Activated CD4-positive, alpha-beta T cell treated with anti-CD3 and anti-CD28 coated beads for 48 hours (primary cell): Measurements from ENCODE around the gene RPA3.
"Not testable (repeated sequence)": the region's sequence is repeated elsewhere in the genome, so short reads cannot be mapped to it uniquely, and the experiment has no call there.

Source experiments
- DNase-seq: peaks from one replicate; pipeline ENCODE4 v3.0.0-alpha.2; 2020

RPA3 gene

DNA sequence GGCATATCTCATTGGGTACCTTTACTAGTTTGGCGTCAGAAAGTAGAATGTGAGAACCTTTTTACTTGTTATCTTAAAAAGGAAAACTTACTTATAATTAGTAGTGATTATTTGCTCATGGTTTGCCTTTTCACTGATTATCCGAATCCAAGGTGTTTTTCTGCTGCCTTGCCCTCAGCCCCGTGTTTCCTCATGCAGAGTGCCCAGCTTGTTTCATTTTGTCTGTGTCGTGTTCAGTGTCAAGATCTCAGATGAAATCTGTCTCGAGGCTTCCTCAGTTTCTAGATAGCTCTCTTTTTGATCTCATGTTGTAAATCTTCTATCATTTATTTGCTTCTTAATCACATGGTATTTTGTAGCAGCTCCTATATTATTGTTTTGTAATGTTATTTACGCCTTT is 30.1 kb downstream of the RPA3 start:
- DNase-seq = no peak

DNA sequence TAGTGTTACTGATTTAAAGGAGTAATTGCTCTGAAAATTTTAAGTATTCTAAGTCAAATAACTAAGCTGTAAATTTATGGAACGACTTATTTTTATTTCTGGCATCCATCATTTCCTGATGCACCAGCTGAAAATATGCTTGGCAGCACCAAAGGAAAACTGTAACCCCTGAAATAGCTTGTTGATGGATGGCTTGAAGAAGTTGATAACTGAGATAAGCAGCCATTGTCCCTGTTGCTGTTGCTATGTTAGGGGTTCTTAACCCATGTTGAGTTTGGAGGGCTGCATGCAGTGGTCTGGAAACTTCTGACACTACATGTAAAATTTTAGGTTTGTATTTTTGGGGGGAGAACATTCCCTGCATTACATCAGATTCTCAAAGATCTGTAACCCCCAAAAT is 30.6 kb downstream of the RPA3 start:
- no peak for DNase-seq

- DNase-seq = no peak
These were observed 31.4 kb downstream of the RPA3 start for GRCh38 chr7:7686811-7687508.

GRCh38 chr7:7682861-7683260 is 35.5 kb downstream of the RPA3 start:
- no peak for DNase-seq

DNA sequence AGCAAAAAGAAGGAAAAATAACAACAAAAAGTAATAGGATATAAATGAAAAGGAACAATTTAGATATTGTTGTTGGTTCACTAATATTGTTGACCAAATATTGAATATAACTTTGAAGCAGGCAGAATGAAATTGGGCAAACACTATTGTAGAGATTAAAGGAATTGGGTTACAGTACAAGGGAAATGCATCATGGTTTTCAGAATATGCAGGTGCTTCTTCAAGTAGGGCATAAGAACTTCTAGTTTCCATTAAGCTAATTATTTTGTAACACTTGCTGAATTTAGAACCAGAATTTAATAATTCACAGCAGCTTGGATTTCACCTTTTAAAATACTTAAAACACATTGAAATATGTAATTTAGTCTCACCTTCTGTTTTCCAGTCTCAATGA is 36.5 kb downstream of the RPA3 start:
- DNase-seq = no peak

DNA sequence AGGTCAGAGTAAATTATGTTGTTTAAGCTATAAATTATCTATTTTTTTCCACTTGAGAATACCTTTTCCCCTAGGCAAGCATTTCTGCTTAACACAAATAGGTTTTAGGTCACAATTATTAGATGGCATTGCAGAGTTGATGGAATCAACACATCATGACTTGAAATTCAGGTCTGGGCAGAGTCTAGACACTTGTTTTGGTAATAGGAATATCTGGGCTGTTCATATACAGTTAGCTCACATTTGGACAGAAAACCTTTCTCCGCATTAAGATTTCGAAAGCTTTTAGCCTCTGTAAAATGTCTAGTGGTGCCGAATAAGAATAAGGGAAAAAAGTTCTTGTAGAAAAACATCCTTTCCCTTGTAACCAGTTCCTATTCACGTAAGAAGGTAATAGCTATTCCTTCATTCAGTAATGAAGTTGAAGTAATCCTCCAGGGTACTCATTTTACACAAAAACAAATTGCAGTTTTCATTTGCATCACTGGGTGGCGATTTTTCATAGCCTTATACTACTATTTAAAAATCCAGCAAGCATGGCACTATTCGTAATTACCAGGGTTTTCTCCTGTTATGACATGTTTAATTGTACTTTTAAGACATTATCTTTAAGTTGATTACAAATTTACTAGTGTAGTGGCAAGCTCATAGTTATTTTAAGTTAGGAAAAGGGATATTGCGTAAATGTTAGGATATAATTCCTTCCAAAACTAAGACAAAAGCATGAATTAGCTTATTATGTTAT is 37.0 kb downstream of the RPA3 start:
- peak; percentile 36 for DNase-seq

DNA sequence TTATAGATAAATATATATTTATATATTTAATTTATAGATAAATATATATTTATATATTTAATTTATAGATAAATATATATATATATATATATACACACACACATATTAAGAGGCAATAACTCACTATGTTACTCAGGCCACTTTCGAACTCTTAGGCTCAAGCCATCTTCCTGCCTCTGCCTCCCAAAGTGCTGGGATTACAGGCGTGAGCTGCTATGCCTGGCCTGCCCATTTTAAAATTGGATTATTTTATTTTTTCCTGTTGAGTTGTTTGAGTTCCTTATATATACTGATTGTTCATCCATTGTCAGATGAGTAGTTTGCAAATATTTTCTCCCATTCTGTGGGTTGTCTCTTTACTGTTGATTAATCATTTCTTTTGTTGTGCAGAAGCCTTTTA is 38.8 kb downstream of the RPA3 start:
- DNase-seq = not testable (repeated sequence)

DNA sequence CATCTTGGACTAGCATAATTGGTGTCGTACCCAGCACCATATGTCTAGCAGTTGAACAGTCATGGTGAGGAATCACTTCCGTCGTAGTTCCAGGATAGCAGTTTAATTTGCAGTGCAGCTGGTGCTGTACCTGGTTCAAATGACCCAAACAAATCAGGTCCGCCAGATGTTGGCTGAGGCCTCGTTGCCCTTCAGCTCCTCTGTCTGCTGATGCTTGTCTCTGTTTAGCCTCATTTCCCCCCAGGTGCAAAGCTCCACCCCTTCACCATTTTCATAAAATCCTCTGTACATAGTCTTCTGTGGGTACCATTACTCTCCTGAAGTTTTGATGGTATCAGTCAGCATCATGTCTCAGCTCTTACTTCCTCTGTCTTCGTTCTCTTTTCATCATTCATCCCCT is 42.7 kb downstream of the RPA3 start:
- DNase-seq = no peak

- no peak for DNase-seq
These were observed 45.2 kb downstream of the RPA3 start for GRCh38 chr7:7673240-7673550.

GRCh38 chr7:7672545-7673239 is 45.7 kb downstream of the RPA3 start:
- peak; percentile 44 for DNase-seq

GRCh38 chr7:7671361-7671760 is 47.0 kb downstream of the RPA3 start:
- no peak for DNase-seq

- no peak for DNase-seq
These were observed 47.9 kb downstream of the RPA3 start for GRCh38 chr7:7670490-7670889.

GRCh38 chr7:7668706-7669105 is 49.7 kb downstream of the RPA3 start:
- no peak for DNase-seq

DNA sequence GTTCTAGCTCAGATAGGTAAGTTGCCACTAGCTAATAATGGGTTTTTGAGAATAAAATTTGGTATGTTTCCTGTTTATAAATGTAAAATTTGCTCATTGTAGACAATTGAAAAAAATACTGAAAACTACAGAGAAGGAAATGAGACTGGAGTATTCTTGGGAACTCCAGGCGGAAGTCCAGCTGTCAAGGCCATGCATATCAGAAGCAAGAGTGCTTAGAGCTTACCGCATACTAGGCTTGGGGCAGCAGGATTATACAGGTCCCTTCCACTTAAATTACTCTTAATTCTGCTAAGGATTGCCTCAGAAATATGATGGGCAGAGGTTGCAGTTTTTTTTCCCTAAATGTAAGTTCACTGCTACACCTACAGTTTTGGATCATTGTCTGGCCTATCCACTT is 51.2 kb downstream of the RPA3 start:
- DNase-seq = no peak

DNA sequence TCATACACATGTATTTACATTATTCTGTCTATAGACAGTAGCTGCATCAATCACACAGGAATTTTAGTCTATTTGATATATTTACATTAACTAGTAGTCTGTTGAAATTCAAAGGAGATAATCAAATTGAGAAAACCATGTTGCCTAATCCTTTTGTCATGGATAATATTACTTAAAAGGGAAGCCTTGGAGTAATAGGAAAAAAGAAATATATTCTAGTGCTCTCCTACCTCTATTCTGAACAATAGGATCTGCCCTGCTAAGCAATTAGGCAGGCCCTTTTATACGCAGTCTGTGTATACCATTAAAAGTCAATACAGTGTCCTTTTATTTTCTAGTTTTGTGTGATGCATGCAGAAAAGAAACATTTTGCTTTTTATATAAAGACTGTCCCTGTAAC is 53.4 kb downstream of the RPA3 start:
- no peak for DNase-seq

GRCh38 chr7:7664291-7664690 is 54.1 kb downstream of the RPA3 start:
- no peak for DNase-seq

DNA sequence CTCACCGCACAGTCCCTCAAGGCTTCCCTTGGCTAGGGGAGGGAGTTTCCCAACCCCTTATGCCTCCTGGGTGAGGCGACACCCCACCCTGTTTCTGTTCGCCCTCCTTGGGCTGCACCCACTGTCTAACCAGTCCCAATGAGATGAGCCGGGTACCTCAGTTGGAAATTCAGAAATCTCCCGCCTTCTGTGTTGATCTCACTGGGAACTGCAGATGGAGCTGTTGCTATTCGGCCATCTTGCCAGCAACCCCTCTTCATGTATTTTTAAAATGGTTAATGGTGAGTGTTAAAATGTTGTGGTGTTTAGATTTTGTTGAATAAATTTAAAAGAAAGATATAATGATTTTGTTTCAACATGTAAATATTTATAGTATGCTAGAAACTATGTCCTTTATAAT is 55.9 kb downstream of the RPA3 start:
- no peak for DNase-seq

DNA sequence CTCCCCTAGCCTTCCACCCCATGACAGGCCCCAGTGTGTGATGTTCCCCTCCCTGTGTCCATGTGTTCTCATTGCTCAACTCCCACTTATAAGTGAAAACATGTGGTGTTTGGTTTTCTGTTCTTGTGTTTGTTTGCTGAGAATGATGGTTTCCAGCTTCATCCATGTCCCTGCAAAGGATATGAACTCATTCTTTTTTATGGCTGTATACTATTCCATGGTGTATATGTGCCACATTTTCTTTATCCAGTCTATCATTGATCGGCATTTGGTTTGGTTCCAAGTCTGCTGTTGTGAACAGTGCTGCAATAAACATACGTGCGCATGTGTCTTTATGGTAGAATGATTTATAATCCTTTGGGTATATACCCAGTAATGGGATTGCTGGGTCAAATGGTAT is 61.9 kb downstream of the RPA3 start:
- DNase-seq = not testable (repeated sequence)

DNA sequence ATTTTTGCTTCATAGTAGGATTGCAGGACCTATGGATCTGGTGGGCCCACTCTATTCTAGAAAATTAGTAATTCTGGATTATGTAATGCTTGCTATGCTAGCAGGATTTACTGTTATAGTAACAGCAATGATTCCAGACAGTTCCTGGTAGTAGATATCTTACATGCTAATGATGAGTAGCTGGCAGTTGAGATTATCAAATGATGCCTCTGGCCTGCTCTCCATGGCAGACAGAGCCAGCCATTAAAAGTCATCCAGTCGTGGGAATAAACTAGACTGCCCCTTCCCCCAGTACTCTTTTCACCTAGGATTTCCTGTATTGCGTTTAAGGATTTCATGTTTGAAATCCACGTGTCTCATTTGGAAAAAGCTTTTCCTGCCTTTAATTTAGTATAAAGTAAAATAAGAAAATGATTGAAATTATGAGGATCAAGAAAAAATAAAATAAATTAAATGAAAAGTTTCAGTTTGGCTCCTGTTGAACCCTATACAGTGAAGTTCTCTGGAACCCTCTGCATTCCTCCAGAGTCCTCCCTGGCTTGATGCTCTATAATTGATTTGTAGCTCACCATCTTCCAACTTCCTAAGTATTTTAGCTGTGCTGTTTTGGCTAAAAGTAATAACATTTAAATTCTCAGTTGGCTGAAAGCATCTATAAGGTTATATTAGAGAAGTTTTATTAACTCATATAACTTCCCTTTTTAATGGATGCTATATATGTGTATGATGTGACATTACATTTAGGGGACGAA is 63.3 kb downstream of the RPA3 start:
- DNase-seq = no peak

DNA sequence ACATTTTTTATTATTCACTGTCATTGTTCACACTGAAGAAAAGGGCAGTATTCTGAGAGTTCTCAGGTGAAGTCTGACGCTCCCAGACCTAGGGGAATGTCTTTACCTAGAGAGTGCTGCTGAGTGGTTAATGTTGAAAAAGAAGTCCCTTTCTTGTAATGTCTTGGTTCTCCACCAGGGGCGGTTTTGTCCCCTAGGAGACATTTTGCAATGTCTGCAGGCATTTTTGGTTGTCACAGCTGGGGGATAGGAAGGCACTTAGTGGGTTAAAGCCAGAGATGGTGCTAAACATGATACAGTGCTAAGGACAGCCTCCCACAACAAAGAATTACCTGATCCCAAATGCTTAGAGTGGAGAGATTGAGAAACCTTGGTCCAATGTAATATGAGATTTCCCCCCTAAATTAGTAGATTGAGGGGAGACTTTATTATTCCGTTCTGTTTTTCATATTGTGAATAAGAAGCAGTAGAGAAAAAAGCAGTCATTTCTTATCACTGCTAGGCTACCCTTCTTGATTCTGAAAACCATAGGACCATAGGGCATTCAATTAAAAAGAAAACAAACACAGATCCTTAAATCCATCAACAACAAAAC is 64.7 kb downstream of the RPA3 start:
- DNase-seq = peak; percentile 52

- DNase-seq = no peak
These were observed 65.4 kb downstream of the RPA3 start for GRCh38 chr7:7652798-7653540.

DNA sequence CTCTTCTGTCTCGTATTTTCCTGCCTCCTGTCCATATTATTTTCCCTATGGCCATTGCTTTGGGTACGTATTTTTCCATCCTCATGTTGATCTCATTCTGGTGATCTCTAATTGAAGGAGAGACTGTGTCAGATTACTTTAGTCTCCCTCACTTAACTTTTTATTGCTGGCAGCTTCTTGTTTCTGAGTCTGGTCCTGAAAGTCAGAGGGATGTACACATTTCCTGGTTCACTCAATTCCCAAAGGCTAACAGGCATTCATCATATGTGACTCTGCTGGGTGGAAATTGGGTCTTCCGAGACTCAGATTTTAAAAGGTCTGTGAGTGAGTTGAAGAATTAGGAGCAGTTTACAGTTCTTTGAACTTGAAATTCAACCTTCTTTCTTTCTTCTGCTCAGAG is 66.9 kb downstream of the RPA3 start:
- DNase-seq = no peak
